Astrocyte of the spinal cord (primary cell): ENCODE results near the gene VWA8.

Experiments
- DNase-seq: peaks from one replicate; pipeline ENCODE4 v3.0.0; 2011; ENCODE audit warnings: low read depth, low spot score
- H3K4me3 ChIP-seq: 2 replicates; pipeline ENCODE4 v1.5.1; 2011; ENCODE audit warnings: low read depth, mild to moderate bottlenecking, low read length, moderate library complexity
- CTCF ChIP-seq: IDR thresholded peaks from 2 replicates; pipeline ENCODE4 v1.5.1; 2012; ENCODE audit warnings: low read depth, mild to moderate bottlenecking, low read length, inconsistent platforms
- in situ Hi-C: cut with HindIII; loops from 2 replicates; pipeline ENCODE4 v1.10.0; 2017; ENCODE audit warnings: low sequenced_read_pairs

VWA8 gene

GRCh38 chr13:41682001-41682400 lies 278.9 kb downstream of the VWA8 start:
- TF ChIP-seq CTCF, result no peak
- H3K4me3 ChIP-seq, result no peak overlapping the region
- DNase-seq, result no peak
- in situ Hi-C loops, result no loop called here

DNA sequence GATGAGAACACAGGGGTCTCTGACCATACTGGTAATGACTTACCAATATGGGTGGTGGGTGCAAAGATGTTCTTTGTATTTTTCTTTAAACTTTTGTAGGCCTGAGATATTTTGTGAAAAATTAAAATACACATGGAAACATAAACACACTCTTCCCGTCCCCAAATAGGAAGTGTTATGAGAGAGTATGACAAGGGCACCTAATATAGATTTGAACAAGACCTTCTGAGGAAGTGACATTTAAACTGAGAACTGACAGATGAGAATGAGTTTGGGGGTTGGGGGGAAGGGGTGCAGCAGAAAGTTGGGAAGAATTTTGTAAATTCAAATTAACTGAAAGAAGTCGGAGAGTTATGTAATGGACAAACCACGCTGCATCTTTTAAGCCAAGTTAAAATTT lies 279.3 kb downstream of the VWA8 start:
- no peak for DNase-seq
- H3K4me3 ChIP-seq, result no peak overlapping the region
- in situ Hi-C loops, result no loop called here
- no peak for TF ChIP-seq CTCF

DNA sequence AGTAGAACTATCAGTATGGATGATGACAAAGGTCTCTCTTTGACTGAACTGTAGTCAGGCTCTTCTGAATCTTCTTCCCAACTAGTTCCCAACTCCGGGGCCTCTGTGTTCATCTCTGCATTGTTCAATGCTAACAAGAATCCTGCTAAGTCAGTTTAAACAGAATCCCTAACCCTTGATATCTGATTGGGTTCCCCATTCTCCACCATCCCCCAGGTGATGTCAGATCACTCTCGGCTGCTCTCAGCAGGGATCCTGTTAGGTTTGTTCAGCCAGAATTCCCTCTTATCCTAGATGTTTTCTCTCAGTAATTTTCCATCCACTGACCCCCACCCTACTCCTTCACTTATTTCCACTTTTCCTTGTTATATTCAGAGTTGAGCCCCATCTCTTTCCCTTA lies 280.0 kb downstream of the VWA8 start:
- no peak for TF ChIP-seq CTCF
- no peak for DNase-seq
- in situ Hi-C loops, result no loop called here
- H3K4me3 ChIP-seq, result no peak overlapping the region

DNA sequence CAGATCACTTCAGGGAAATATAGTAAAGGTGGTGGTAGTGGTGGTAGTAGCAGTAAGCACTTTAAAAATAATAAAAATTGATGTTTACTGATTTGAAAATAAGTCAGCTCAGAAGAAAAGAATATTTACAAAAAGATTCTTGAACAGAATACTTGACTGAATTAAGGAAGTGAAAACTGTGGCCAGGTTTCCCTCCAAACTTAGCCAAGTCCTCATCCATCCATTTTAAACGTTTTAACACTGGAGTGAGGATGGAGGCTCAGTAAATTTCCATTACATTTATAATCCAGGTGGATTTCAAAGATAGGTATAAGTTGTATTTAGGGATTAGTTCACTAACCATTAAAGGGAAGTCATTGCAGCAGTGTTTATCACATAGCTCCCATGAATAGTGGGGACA lies 282.1 kb downstream of the VWA8 start:
- in situ Hi-C loops, result no loop called here
- no peak for DNase-seq
- no peak overlapping the region for H3K4me3 ChIP-seq
- no peak for TF ChIP-seq CTCF

DNA sequence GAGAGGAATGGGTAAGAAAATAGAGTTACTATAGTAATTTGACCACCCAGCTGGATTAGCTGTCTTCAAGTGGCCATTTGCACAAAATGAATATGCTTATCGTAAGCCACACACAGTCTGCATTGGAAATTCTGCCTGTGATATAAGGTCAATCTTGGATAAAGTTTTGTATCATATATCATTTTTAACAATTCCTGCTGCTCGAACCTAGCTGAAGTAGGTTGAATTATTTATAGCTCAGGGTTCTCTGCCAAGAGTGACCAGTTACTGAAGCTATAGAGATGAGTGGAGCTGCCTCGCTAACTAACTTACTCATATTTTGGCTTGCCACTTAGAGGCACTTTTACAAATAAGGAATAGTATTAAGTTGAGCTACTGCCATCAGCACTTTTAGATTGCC lies 282.7 kb downstream of the VWA8 start:
- in situ Hi-C loops, result no loop called here
- no peak for TF ChIP-seq CTCF
- peak; percentile 60 for DNase-seq
- H3K4me3 ChIP-seq, result no peak overlapping the region

DNA sequence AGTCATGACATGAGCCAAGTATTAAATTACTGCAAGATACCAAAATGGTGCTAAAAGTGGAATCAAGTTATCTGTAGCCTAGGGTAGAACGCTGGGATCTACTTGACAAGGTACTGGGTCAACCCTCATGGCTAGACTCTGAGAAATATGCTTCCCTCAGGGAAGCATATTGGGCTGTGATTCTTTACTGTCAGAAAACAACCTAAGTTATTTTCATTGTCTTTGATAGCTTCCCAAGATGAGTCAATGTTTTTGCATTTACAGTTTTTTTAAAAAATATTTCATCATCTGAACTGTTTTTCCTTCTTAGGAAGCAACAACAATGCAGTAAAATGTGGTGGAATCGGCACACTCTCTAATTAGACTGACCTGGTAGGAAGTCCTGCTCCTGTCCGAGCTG lies 285.6 kb downstream of the VWA8 start:
- in situ Hi-C loops, result no loop called here
- DNase-seq, result no peak
- TF ChIP-seq CTCF, result no peak
- H3K4me3 ChIP-seq, result no peak overlapping the region

DNA sequence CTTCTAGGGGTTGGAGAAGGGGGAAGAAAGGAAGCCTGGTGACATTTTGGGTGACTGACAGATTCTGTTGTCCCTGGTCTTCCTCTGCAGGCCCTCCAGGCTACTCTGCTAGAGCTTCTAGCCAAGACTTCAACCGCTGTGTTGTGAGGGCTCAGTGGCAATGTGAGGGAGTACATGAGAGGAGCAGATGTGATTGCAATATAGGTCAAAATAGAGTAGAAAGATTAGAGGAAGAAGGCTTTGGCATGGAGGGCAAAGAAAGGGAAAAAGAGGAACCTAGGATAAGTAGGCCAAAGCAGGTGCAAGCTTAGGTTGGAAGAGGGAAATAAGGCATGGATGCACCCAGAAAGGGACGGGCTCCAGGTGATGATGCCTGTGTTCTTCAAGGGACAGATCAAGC lies 286.7 kb downstream of the VWA8 start:
- H3K4me3 ChIP-seq, result no peak overlapping the region
- DNase-seq, result no peak
- no peak for TF ChIP-seq CTCF
- in situ Hi-C loops, result no loop called here
